Right atrium auricular region (tissue), 2 donors: ENCODE data around the gene MAMSTR. TPM values are rescaled to one million over a fixed set of nuclear protein-coding genes. Genes with fewer than 3 reads are reported as not detected.
A peak's percentile ranks its signal among the peaks of the same experiment; 100 is the strongest.
"Not testable (repeated sequence)": the region's sequence is repeated elsewhere in the genome, so short reads cannot be mapped to it uniquely, and the experiment has no call there.

Source experiments
- DNase-seq: peaks from one replicate; pipeline ENCODE4 v3.0.0-alpha.2; 2019; ENCODE audit warnings: low spot score
- H3K27ac ChIP-seq, 2 donors: fragments of 200-600 bp; sonication (generic); 1 replicate in 1 of 2; 2 replicates in 1 of 2; pipeline ENCODE4 v1.5.1; 2016 to 2019
- H3K27me3 ChIP-seq, 2 donors: fragments of 200-600 bp; sonication (generic); one replicate each; pipeline versions ENCODE4 v1.5.1 to v1.6.0; 2017 to 2019
- H3K36me3 ChIP-seq: fragments of 200-600 bp; sonication (generic); one replicate; pipeline ENCODE4 v1.5.1; 2016
- H3K4me1 ChIP-seq, 2 donors: fragments of 200-600 bp; sonication (generic); one replicate each; pipeline versions ENCODE4 v1.5.1 to v1.6.0; 2017 to 2019
- H3K4me3 ChIP-seq, 2 donors: fragments of 200-600 bp; sonication (generic); 1 replicate in 1 of 2; 2 replicates in 1 of 2; pipeline ENCODE4 v1.5.1; 2017 to 2019; ENCODE audit warnings: mild to moderate bottlenecking in 1 of 2, moderate library complexity in 1 of 2
- H3K9me3 ChIP-seq, 2 donors: fragments of 200-600 bp; sonication (generic); one replicate each; pipeline ENCODE4 v1.5.1; 2019
- CTCF ChIP-seq, 2 donors: fragments of 200-600 bp; sonication (generic); IDR thresholded peaks; one replicate each; pipeline ENCODE4 v1.5.1; 2019; ENCODE audit warnings: antibody characterized with exemption in 2 of 2
- total RNA-seq, 2 donors: library from RNA; depleted of rRNA; stranded (reverse); fragments of >200 nt; gene quantifications; one replicate each; pipeline ENCODE4 v1.1.0, GENCODE V29; 2016

The MAMSTR gene
- total RNA-seq, 2 donors from 2014 or later = 0.70 to 2.4 TPM

GRCh38 chr19:48703316-48703715, 16.2 kb downstream of the MAMSTR start:
- no peaks in the 10 kb centered on the region for H3K4me1 ChIP-seq
- no peak for DNase-seq
- TF ChIP-seq CTCF (IDR thresholded peaks at IDR 0.05) = no peak
- H3K27me3 ChIP-seq = no peaks in the 10 kb centered on the region
- no peaks in the 10 kb centered on the region for H3K9me3 ChIP-seq
- H3K4me3 ChIP-seq = no peak overlapping the region
- H3K27ac ChIP-seq = no peak overlapping the region
- peaks cover 6% of the 10 kb centered on the region for H3K36me3 ChIP-seq

GRCh38 chr19:48702701-48703100, 16.8 kb downstream of the MAMSTR start:
- DNase-seq = no peak
- H3K4me1 ChIP-seq = no peaks in the 10 kb centered on the region
- H3K9me3 ChIP-seq = no peaks in the 10 kb centered on the region
- H3K4me3 ChIP-seq = no peak overlapping the region
- no peaks in the 10 kb centered on the region for H3K27me3 ChIP-seq
- H3K27ac ChIP-seq = no peak overlapping the region
- peaks cover 6% of the 10 kb centered on the region for H3K36me3 ChIP-seq
- TF ChIP-seq CTCF (IDR thresholded peaks at IDR 0.05) = no peak

- Histone ChIP-seq H3K9me3 (no peaks in the 10 kb centered on the region), H3K4me1 (peaks cover 0 to 13% of the 10 kb centered on the region in 2 donors), H3K36me3 (peaks cover 6% of the 10 kb centered on the region), H3K27ac (no peak overlapping the region), H3K27me3 (no peaks in the 10 kb centered on the region), H3K4me3 (no peak overlapping the region)
- no peak for TF ChIP-seq CTCF (IDR thresholded peaks at IDR 0.05)
- DNase-seq = no peak
Measured at GRCh38 chr19:48698046-48698445, 21.5 kb downstream of the MAMSTR start.

GRCh38 chr19:48696353-48697010, 23.0 kb downstream of the MAMSTR start:
- no peak for DNase-seq
- Histone ChIP-seq H3K4me3 (peak overlapping the region in 1 of 2 donors; percentile 18), H3K27me3 (no peaks in the 10 kb centered on the region), H3K9me3 (no peaks in the 10 kb centered on the region), H3K4me1 (peaks cover 0 to 13% of the 10 kb centered on the region in 2 donors), H3K27ac (peak overlapping the region in 1 of 2 donors; percentile 9), H3K36me3 (no peaks in the 10 kb centered on the region)
- no peak for TF ChIP-seq CTCF (IDR thresholded peaks at IDR 0.05)

GRCh38 chr19:48695743-48696352, 23.7 kb downstream of the MAMSTR start, which contains the start of gene FUT2:
Gene FUT2 (plus strand): TSS chr19:48695971. CDS start chr19:48702957, 6,986 bp downstream.
- no peak for TF ChIP-seq CTCF (IDR thresholded peaks at IDR 0.05)
- Histone ChIP-seq H3K27me3 (no peaks in the 10 kb centered on the region), H3K36me3 (no peaks in the 10 kb centered on the region), H3K9me3 (no peaks in the 10 kb centered on the region), H3K4me1 (peaks cover 0 to 13% of the 10 kb centered on the region in 2 donors), H3K4me3 (peak within 1 kb of the TSS in 1 of 2 donors; percentile 18), H3K27ac (peak within 1 kb of the TSS in 1 of 2 donors; percentile 9)
- no peak for DNase-seq

- not testable (repeated sequence) for H3K36me3 ChIP-seq, H3K9me3 ChIP-seq, H3K4me3 ChIP-seq, DNase-seq, H3K27ac ChIP-seq, H3K27me3 ChIP-seq
- H3K4me1 ChIP-seq = peaks cover 0 to 13% of the 10 kb centered on the region in 2 donors
Measured at GRCh38 chr19:48693629-48694028, 25.9 kb downstream of the MAMSTR start.
